ENCODE measurements around the gene C1orf198.

The C1orf198 gene

DNA sequence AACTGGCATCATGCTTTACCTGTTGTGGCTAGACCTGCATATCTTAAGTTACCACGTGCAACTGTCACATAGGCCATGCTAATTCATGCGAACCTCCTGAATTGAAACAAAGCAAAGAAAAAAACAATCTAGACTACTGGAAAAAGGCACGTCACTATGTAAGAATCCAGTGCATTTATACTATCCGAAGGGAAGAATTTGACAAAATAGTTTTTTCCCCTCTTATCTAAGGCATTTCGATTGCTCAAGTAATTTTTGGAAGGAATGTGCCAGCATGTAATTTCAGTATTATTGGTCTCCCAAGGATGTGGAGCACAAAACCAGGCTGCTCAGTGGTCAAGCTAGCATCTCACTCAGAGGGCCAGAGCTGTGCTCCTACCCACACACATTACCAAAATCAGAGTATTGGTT, 31.5 kb upstream of the C1orf198 start:
- TF ChIP-seq SUZ12 (IDR thresholded peaks at IDR 0.05; ENCODE audit: extremely low read depth, insufficient read depth, insufficient read length) (no peak), ZNF274 (IDR thresholded peaks at IDR 0.05; ENCODE audit: low read depth, low read length) (no peak), YY1 (IDR thresholded peaks at IDR 0.05; ENCODE audit: insufficient read depth, insufficient read length) (no peak)
- Histone ChIP-seq H3K9me3 (ENCODE audit: insufficient read depth, low read length) (no peaks in the 10 kb centered on the region), H3K36me3 (ENCODE audit: insufficient read depth, insufficient read length, low read length) (no peaks in the 10 kb centered on the region), H3K4me1 (ENCODE audit: insufficient read depth, insufficient read length) (no peaks in the 10 kb centered on the region), H3K27me3 (ENCODE audit: insufficient read depth, insufficient read length) (no peaks in the 10 kb centered on the region), H3K4me3 (ENCODE audit: insufficient read length, low read depth) (no peak overlapping the region), H3K9ac (ENCODE audit: insufficient read length, low read depth) (no peak overlapping the region)
- DNase-seq (ENCODE audit: low read depth, low spot score), result no peak

DNA sequence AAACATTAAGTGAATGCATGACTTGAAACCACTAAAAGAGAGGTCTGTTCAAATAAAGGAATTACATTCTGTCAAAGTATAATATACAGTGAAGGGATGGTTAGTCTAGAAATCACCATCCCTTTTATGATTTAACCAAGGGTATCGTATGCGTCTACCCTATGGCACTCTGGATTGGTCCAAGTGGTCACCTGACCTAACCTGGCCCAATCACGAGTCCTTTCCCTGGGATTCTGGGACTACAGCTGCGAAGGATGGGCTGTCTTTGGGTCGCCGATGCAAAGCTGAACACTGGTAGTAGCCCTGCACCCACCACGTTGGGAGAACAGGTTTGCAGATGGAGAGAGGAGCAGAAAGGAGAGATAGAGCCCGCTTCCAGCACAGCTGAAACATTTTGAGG, 30.4 kb upstream of the C1orf198 start:
- Histone ChIP-seq H3K4me1 (ENCODE audit: insufficient read depth, insufficient read length) (peaks cover 2% of the 10 kb centered on the region), H3K36me3 (ENCODE audit: insufficient read depth, insufficient read length, low read length) (no peaks in the 10 kb centered on the region), H3K9ac (ENCODE audit: insufficient read length, low read depth) (no peak overlapping the region), H3K27me3 (ENCODE audit: insufficient read depth, insufficient read length) (no peaks in the 10 kb centered on the region), H3K9me3 (ENCODE audit: insufficient read depth, low read length) (no peaks in the 10 kb centered on the region), H3K4me3 (ENCODE audit: insufficient read length, low read depth) (no peak overlapping the region)
- no peak for TF ChIP-seq YY1 (IDR thresholded peaks at IDR 0.05; ENCODE audit: insufficient read depth, insufficient read length)
- no peak for TF ChIP-seq SUZ12 (IDR thresholded peaks at IDR 0.05; ENCODE audit: extremely low read depth, insufficient read depth, insufficient read length)
- no peak for TF ChIP-seq ZNF274 (IDR thresholded peaks at IDR 0.05; ENCODE audit: low read depth, low read length)
- DNase-seq (ENCODE audit: low read depth, low spot score), result no peak

DNA sequence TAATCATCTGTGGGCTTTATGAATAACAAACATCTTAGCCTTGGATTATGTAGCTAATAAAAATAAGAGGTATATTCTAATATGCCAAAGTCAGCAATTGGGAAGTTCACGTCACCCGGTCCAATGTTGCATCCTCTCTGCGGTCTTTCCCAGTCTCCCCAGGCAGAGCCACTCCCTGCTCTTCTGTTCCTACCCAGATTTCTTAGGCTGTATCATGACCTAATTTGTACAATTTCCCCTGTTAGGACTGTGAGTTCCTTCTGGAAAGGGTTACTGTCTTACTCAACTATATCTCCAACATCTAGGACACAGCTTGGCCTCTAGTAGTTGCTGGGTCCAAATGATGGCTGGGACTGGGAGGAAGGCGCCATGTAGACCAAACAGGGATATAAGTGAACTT, 29.8 kb upstream of the C1orf198 start:
- H3K9me3 ChIP-seq (ENCODE audit: insufficient read depth, low read length), result no peaks in the 10 kb centered on the region
- H3K4me1 ChIP-seq (ENCODE audit: insufficient read depth, insufficient read length), result peaks cover 2% of the 10 kb centered on the region
- no peaks in the 10 kb centered on the region for H3K36me3 ChIP-seq (ENCODE audit: insufficient read depth, insufficient read length, low read length)
- no peaks in the 10 kb centered on the region for H3K27me3 ChIP-seq (ENCODE audit: insufficient read depth, insufficient read length)
- H3K9ac ChIP-seq (ENCODE audit: insufficient read length, low read depth), result no peak overlapping the region
- no peak overlapping the region for H3K4me3 ChIP-seq (ENCODE audit: insufficient read length, low read depth)
- DNase-seq (ENCODE audit: low read depth, low spot score), result no peak
- no peak for TF ChIP-seq SUZ12 (IDR thresholded peaks at IDR 0.05; ENCODE audit: extremely low read depth, insufficient read depth, insufficient read length)
- no peak for TF ChIP-seq YY1 (IDR thresholded peaks at IDR 0.05; ENCODE audit: insufficient read depth, insufficient read length)
- TF ChIP-seq ZNF274 (IDR thresholded peaks at IDR 0.05; ENCODE audit: low read depth, low read length), result no peak

DNA sequence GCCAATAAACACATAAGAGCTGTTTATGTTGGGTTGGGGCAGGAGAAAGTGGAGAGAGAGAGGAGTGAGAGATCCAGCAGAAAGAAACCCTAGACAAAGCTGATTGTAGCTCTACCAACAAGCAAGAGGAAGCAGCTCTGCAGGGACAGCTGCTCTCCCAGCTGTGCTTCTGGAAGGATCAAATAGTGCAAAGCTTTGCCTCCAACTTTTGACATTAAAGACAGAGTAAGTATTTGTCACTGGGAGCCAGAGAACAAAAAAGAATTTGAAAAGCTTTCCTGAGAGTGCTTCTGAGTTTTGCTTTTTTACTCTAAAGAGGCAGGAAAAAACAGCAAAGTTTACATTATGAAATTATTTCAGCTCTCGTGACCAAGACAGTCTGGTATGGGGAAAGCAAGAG, 28.5 kb upstream of the C1orf198 start:
- Histone ChIP-seq H3K27me3 (ENCODE audit: insufficient read depth, insufficient read length) (no peaks in the 10 kb centered on the region), H3K36me3 (ENCODE audit: insufficient read depth, insufficient read length, low read length) (no peaks in the 10 kb centered on the region), H3K4me1 (ENCODE audit: insufficient read depth, insufficient read length) (peaks cover 4% of the 10 kb centered on the region), H3K9ac (ENCODE audit: insufficient read length, low read depth) (no peak overlapping the region), H3K9me3 (ENCODE audit: insufficient read depth, low read length) (no peaks in the 10 kb centered on the region), H3K4me3 (ENCODE audit: insufficient read length, low read depth) (no peak overlapping the region)
- DNase-seq (ENCODE audit: low read depth, low spot score), result no peak
- TF ChIP-seq ZNF274 (IDR thresholded peaks at IDR 0.05; ENCODE audit: low read depth, low read length) (no peak), YY1 (IDR thresholded peaks at IDR 0.05; ENCODE audit: insufficient read depth, insufficient read length) (no peak), SUZ12 (IDR thresholded peaks at IDR 0.05; ENCODE audit: extremely low read depth, insufficient read depth, insufficient read length) (no peak)

DNA sequence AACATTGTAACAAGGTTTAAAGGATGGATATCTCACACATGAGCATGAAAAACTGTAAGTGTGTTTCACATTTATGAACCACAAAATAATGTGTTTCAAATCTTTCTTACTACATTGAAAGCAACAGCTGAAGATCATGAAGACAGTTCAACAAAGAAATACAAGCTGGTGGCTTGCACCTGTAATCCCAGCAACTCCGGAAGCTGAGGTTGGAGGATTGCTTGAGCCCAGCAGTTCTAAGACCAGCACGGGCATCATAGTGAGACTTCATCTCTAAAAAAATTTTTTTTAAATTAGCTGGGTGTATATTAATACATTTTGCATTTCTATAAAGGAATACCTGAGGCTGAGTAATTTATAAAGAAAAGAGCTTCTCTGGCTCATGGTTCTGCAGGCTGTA, 27.1 kb upstream of the C1orf198 start:
- no peak overlapping the region for H3K4me3 ChIP-seq (ENCODE audit: insufficient read length, low read depth)
- no peaks in the 10 kb centered on the region for H3K9me3 ChIP-seq (ENCODE audit: insufficient read depth, low read length)
- H3K9ac ChIP-seq (ENCODE audit: insufficient read length, low read depth), result no peak overlapping the region
- TF ChIP-seq SUZ12 (IDR thresholded peaks at IDR 0.05; ENCODE audit: extremely low read depth, insufficient read depth, insufficient read length), result no peak
- TF ChIP-seq YY1 (IDR thresholded peaks at IDR 0.05; ENCODE audit: insufficient read depth, insufficient read length), result no peak
- TF ChIP-seq ZNF274 (IDR thresholded peaks at IDR 0.05; ENCODE audit: low read depth, low read length), result no peak
- peaks cover 4% of the 10 kb centered on the region for H3K4me1 ChIP-seq (ENCODE audit: insufficient read depth, insufficient read length)
- no peak for DNase-seq (ENCODE audit: low read depth, low spot score)
- H3K36me3 ChIP-seq (ENCODE audit: insufficient read depth, insufficient read length, low read length), result no peaks in the 10 kb centered on the region
- no peaks in the 10 kb centered on the region for H3K27me3 ChIP-seq (ENCODE audit: insufficient read depth, insufficient read length)

DNA sequence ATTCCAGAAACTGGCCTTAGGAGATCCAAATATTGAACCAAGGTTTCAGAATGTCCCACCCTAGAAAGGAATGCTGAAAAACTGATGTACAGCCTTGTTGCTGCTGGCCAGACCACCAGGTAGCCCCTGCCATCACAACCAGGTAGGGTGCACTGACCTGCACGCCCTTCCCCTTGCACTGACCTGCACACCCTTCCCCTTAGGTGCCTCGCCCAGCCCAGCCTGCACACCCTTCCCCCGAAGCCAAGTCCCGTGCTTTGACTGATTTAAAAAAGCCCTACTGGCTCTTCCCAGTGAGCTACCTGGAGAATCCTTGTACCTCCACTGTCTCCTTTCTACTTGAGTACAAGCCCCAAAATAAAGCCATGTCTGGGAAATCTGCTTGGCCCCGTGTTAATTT, 26.3 kb upstream of the C1orf198 start:
- H3K9ac ChIP-seq (ENCODE audit: insufficient read length, low read depth), result no peak overlapping the region
- no peak for DNase-seq (ENCODE audit: low read depth, low spot score)
- H3K4me3 ChIP-seq (ENCODE audit: insufficient read length, low read depth), result no peak overlapping the region
- TF ChIP-seq SUZ12 (IDR thresholded peaks at IDR 0.05; ENCODE audit: extremely low read depth, insufficient read depth, insufficient read length) (no peak), YY1 (IDR thresholded peaks at IDR 0.05; ENCODE audit: insufficient read depth, insufficient read length) (no peak), ZNF274 (IDR thresholded peaks at IDR 0.05; ENCODE audit: low read depth, low read length) (no peak)
- peaks cover 4% of the 10 kb centered on the region for H3K4me1 ChIP-seq (ENCODE audit: insufficient read depth, insufficient read length)
- no peaks in the 10 kb centered on the region for H3K9me3 ChIP-seq (ENCODE audit: insufficient read depth, low read length)
- no peaks in the 10 kb centered on the region for H3K27me3 ChIP-seq (ENCODE audit: insufficient read depth, insufficient read length)
- H3K36me3 ChIP-seq (ENCODE audit: insufficient read depth, insufficient read length, low read length), result no peaks in the 10 kb centered on the region

DNA sequence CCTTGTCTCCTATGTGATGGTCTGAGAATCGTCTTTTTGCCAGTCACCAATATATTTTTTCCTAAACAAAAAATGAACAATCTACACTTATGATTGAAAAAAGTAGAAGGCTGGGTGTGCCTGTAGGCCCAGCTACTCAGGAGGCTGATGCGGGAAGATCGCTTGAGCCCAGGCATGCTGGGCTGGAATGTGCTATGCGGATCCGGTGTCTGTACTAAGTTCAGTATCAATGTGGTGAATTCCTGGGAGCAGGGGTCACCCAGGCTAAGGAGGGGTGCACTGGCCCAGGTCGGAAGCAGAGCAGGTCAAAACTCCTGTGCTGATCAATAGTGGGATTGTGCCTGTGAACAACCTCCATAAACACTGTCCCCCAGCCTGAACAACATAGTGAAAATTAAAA, 25.7 kb upstream of the C1orf198 start:
- no peak for TF ChIP-seq SUZ12 (IDR thresholded peaks at IDR 0.05; ENCODE audit: extremely low read depth, insufficient read depth, insufficient read length)
- no peak for TF ChIP-seq ZNF274 (IDR thresholded peaks at IDR 0.05; ENCODE audit: low read depth, low read length)
- TF ChIP-seq YY1 (IDR thresholded peaks at IDR 0.05; ENCODE audit: insufficient read depth, insufficient read length), result no peak

More for the DNA sequence above, 25.7 kb upstream of the C1orf198 start:
- Histone ChIP-seq H3K4me1 (ENCODE audit: insufficient read depth, insufficient read length) (peaks cover 4% of the 10 kb centered on the region), H3K27me3 (ENCODE audit: insufficient read depth, insufficient read length) (no peaks in the 10 kb centered on the region), H3K9ac (ENCODE audit: insufficient read length, low read depth) (no peak overlapping the region), H3K9me3 (ENCODE audit: insufficient read depth, low read length) (no peaks in the 10 kb centered on the region), H3K4me3 (ENCODE audit: insufficient read length, low read depth) (no peak overlapping the region), H3K36me3 (ENCODE audit: insufficient read depth, insufficient read length, low read length) (no peaks in the 10 kb centered on the region)
- DNase-seq (ENCODE audit: low read depth, low spot score), result no peak
